OCI-LY3 (cell line): ENCODE measurements around the gene EGR1.

ENCODE experiments used
- CTCF ChIP-seq: fragments of 200-600, 300-600 bp; sonication (generic); IDR thresholded peaks from 2 replicates; pipeline ENCODE4 v1.5.1; 2014; ENCODE audit warnings: antibody characterized with exemption, low read length, low read depth
- EZH2phosphoT487 ChIP-seq: fragments of 200-600 bp; shearing (Covaris generic); IDR thresholded peaks from 2 replicates; pipeline ENCODE4 v1.6.1; 2018; ENCODE audit warnings: antibody characterized with exemption, mixed run types, low read depth

- TF ChIP-seq CTCF = no peak
- no peak for TF ChIP-seq EZH2phosphoT487
Observed at GRCh38 chr5:138459311-138459933, 5.9 kb upstream of the EGR1 start.
